Activated CD4-positive, alpha-beta T cell treated with anti-CD3 and anti-CD28 coated beads, Interleukin-2, amount 50 U/mL, for 4 hours (primary cell): Measurements from ENCODE around the gene EN2.

Experiments
- DNase-seq, 2 experiments: peaks; one replicate each; pipeline ENCODE4 v3.0.0-alpha.2; 2020

Gene EN2

GRCh38 chr7:155458111-155458877 is at the start of gene EN2:
Gene EN2, plus strand, starts transcription at chr7:155458129. Its CDS starts 249 bp downstream, at chr7:155458378.
- no peak for DNase-seq

GRCh38 chr7:155408651-155409586 is 49.0 kb upstream of the EN2 start:
- no peak for DNase-seq

- DNase-seq = no peak
These were observed 47.9 kb upstream of the EN2 start for GRCh38 chr7:155409980-155410379.

GRCh38 chr7:155410431-155410830 is 47.5 kb upstream of the EN2 start:
- DNase-seq = no peak

GRCh38 chr7:155411718-155412415 is 46.1 kb upstream of the EN2 start:
- no peak for DNase-seq

GRCh38 chr7:155412416-155413253 is 45.3 kb upstream of the EN2 start:
- peak; percentile 7 to 18 for DNase-seq

GRCh38 chr7:155414547-155415492 is 43.1 kb upstream of the EN2 start:
- DNase-seq = no peak

- DNase-seq = no peak
These were observed 41.1 kb upstream of the EN2 start for GRCh38 chr7:155416646-155417380.

- DNase-seq = no peak
These were observed 39.6 kb upstream of the EN2 start for GRCh38 chr7:155418304-155418703.

- DNase-seq = no peak
These were observed 38.8 kb upstream of the EN2 start for GRCh38 chr7:155418941-155419755.

- DNase-seq = no peak
These were observed 37.8 kb upstream of the EN2 start for GRCh38 chr7:155420116-155420515.

- DNase-seq = no peak
These were observed 35.8 kb upstream of the EN2 start for GRCh38 chr7:155422151-155422550.

GRCh38 chr7:155422599-155423336 is 35.2 kb upstream of the EN2 start:
- DNase-seq = no peak

- DNase-seq = no peak
These were observed 34.3 kb upstream of the EN2 start for GRCh38 chr7:155423337-155424285.

- no peak for DNase-seq
These were observed 33.5 kb upstream of the EN2 start for GRCh38 chr7:155424301-155425010.

GRCh38 chr7:155425011-155425340 is 33.0 kb upstream of the EN2 start:
- no peak for DNase-seq

GRCh38 chr7:155425887-155426286 is 32.0 kb upstream of the EN2 start:
- DNase-seq = no peak
